Myocyte (in vitro differentiated cells): ENCODE results near the gene KSR1. TPM values are rescaled to one million over a fixed set of nuclear protein-coding genes. Genes with fewer than 3 reads are reported as not detected.
"Not testable (repeated sequence)": the region's sequence is repeated elsewhere in the genome, so short reads cannot be mapped to it uniquely, and the experiment has no call there.

ENCODE experiments used
- DNase-seq: peaks from one replicate; pipeline ENCODE4 v3.0.0-alpha.2; 2012; ENCODE audit warnings: low read depth
- total RNA-seq: library from RNA; depleted of rRNA; stranded (reverse); fragments of >200 nt; gene quantifications from 2 replicates; pipeline ENCODE4 v1.2.3, GENCODE V29; 2014

Gene KSR1
- total RNA-seq, 1 donor from 2014 or later: 11.7 TPM

DNA sequence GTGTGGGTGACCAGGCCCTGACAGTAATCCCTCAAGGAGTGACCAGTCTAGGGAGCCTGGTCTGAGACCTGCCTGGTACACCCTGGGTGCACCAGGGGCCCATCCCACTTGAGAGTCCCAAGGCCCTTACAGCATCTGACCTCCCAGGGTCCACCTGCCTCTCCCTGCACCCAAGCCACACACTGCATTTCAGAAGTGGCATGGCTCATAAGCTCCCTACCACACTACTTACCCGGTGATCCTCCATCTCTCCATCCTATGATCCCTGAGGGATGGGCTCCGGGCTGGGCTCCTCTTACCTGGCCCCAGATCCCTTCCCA is 215.3 kb downstream of the KSR1 start:
- DNase-seq: no peak

DNA sequence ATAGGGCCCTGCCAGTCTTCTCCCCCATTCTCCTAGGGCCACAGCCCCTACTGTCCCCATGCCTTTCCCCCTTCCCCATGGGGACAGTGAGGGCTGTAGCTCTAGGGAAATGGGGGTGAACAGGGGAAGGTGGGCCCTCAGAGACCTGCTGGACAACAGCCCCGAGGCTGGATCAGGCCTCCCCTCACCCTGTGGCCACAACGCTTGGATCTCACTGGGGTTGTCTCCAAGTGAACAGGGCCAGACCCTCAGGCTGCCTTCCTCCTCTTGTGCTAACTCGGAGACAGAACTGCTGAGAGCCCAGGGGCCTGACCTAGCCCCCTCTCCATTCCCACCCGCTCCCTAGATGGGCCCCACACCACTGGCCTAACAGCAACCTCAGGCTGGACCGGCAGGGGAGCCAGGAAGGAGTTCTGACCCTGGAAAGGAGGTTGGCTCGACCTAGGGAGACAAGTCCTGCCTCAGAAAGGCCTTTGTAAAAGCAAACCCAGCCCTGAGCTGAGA is 215.8 kb downstream of the KSR1 start:
- DNase-seq: not testable (repeated sequence)

DNA sequence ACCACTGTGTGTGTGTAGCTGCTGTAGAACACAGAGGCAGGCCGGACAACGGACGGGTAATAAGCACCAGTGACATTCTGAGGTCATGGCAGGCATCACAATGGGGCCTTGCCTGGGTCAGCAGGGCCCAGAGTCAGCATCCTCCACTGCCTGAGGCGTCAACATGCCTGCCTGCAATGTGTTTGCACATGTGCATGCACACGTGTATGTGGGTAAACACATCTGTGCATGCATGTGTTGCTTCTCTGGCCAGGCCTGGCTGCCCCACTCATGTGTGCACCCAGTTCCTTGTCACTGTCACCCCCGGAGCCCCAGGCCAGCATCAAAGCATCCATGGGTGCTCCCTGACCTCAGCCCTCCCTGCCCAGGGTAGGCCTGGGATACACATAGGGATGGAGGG is 218.1 kb downstream of the KSR1 start:
- no peak for DNase-seq

Other genes with a start within 250 kb of the KSR1 start
- gene WSB1, start 162.3 kb upstream of the KSR1 start, total RNA-seq: 128 and 134 TPM in 2 replicates
- gene LGALS9, start 174.7 kb downstream of the KSR1 start, total RNA-seq: 0.29 and 0.31 TPM in 2 replicates